ENCODE measurements around the gene MYO15A. TPM values are rescaled to one million over a fixed set of nuclear protein-coding genes. Genes with fewer than 3 reads are reported as not detected.

Gene MYO15A
- polyA plus RNA-seq, 3 donors: 0.31 to 4.4 (median 0.56) TPM

DNA sequence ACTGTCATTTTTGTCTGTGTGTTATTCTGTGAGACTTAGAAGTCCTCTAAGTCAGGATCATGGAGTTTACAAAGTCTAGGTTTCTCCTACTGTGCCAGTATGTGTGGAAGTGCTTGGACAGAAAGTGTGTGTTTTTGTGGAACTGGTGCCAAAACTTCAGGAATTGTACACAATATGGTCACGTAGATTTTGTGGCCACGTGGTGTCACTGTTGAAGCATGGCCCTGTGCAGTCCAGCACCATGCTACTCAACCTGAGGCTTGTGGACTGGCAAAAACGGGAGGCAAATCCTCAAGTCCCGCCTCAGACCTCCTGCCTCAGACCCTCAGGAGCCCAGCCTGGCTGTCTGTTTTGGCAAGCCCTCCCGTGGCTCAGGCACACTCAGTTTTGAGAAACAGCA is 58.3 kb downstream of the MYO15A start:
- no peaks in the 10 kb centered on the region for H3K27me3 ChIP-seq (ENCODE audit: control insufficient read depth in 2 of 2, insufficient read depth in 2 of 2, low read length in 2 of 2)
- H3K9me3 ChIP-seq (replicated peaks in 1 of 2; ENCODE audit: control insufficient read depth in 1 of 2, insufficient read depth in 1 of 2, low read length in 2 of 2): peaks cover 0 to 7% of the 10 kb centered on the region in 2 donors
- 87% methylated on average over 5 of the region's 5 CpGs for WGBS (ENCODE audit: insufficient coverage)
- no peaks in the 10 kb centered on the region for H3K79me2 ChIP-seq (ENCODE audit: insufficient read depth, low read length)
- H2AFZ ChIP-seq (ENCODE audit: insufficient read depth, low read depth, low read length, poor library complexity, severe bottlenecking): no peak overlapping the region
- no peaks in the 10 kb centered on the region for H3K4me1 ChIP-seq (ENCODE audit: control insufficient read depth in 1 of 2, insufficient read depth in 2 of 2, low read length in 2 of 2)
- no peak for DNase-seq
- no peak overlapping the region for H3K9ac ChIP-seq (ENCODE audit: insufficient read depth, low read length, poor library complexity, severe bottlenecking)
- Mint-ChIP-seq H3K4me3 (no peak overlapping the region), H3K27me3 (ENCODE audit: low read depth in 3 of 3) (peaks cover 0 to 2% (median 2%) of the 10 kb centered on the region in 3 donors), H3K9me3 (peaks cover 0 to 6% (median 2%) of the 10 kb centered on the region in 7 donors), H3K36me3 (no peaks in the 10 kb centered on the region), H3K4me1 (no peaks in the 10 kb centered on the region), H3K27ac (peak overlapping the region in 1 of 7 donors; percentile 0)
- no peaks in the 10 kb centered on the region for H3K36me3 ChIP-seq (replicated peaks in 1 of 2; ENCODE audit: control insufficient read depth in 1 of 2, insufficient read depth in 2 of 2, low read length in 2 of 2)
- intact Hi-C loops (cut with micrococcal nuclease): no loop called here
- TF ChIP-seq, protein P1, sequence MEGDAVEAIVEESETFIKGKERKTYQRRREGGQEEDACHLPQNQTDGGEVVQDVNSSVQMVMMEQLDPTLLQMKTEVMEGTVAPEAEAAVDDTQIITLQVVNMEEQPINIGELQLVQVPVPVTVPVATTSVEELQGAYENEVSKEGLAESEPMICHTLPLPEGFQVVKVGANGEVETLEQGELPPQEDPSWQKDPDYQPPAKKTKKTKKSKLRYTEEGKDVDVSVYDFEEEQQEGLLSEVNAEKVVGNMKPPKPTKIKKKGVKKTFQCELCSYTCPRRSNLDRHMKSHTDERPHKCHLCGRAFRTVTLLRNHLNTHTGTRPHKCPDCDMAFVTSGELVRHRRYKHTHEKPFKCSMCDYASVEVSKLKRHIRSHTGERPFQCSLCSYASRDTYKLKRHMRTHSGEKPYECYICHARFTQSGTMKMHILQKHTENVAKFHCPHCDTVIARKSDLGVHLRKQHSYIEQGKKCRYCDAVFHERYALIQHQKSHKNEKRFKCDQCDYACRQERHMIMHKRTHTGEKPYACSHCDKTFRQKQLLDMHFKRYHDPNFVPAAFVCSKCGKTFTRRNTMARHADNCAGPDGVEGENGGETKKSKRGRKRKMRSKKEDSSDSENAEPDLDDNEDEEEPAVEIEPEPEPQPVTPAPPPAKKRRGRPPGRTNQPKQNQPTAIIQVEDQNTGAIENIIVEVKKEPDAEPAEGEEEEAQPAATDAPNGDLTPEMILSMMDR (IDR thresholded peaks at IDR 0.05): no peak
- H3K27ac ChIP-seq (ENCODE audit: low read depth in 1 of 2, low read length in 2 of 2): no peak overlapping the region
- H4K20me1 ChIP-seq (ENCODE audit: insufficient read depth, low read length): no peaks in the 10 kb centered on the region
- H3K4me2 ChIP-seq (replicated peaks; ENCODE audit: extremely low read depth, low read length, poor library complexity, severe bottlenecking): no peak overlapping the region
- no peak overlapping the region for H3K4me3 ChIP-seq (replicated peaks in 1 of 3; ENCODE audit: low read depth in 2 of 3, low read length in 3 of 3)

DNA sequence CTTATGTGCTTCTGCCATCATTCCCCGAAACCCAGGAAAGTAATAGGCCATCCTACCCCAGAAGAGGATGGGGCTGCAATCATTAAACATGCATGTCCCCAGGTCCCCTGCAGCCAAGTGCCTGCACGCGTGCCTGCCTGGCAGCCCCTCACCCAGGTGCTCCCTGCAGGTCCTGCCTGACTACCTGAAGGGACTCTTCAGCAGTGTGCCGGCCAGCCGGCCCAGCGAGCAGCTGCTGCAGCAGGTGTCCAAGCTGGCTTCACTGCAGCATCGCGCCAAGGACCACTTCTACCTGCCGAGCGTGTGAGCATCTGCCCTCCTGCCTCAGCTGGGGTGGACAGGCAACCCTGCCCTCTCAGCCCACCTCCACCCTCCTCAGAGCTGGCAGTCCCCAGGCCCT is 58.9 kb downstream of the MYO15A start:
- no peak for DNase-seq
- WGBS (ENCODE audit: insufficient coverage): 95% methylated on average over 9 of the region's 10 CpGs
- no peak overlapping the region for H3K4me2 ChIP-seq (replicated peaks; ENCODE audit: extremely low read depth, low read length, poor library complexity, severe bottlenecking)
- no peak overlapping the region for H3K27ac ChIP-seq (ENCODE audit: low read depth in 1 of 2, low read length in 2 of 2)
- no peaks in the 10 kb centered on the region for H3K36me3 ChIP-seq (replicated peaks in 1 of 2; ENCODE audit: control insufficient read depth in 1 of 2, insufficient read depth in 2 of 2, low read length in 2 of 2)
- no peak overlapping the region for H3K4me3 Mint-ChIP-seq
- H3K36me3 Mint-ChIP-seq: no peaks in the 10 kb centered on the region
- no peaks in the 10 kb centered on the region for H3K79me2 ChIP-seq (ENCODE audit: insufficient read depth, low read length)
- no peak overlapping the region for H3K27ac Mint-ChIP-seq
- H3K9me3 Mint-ChIP-seq: peaks cover 0 to 6% (median 2%) of the 10 kb centered on the region in 7 donors
- H3K9ac ChIP-seq (ENCODE audit: insufficient read depth, low read length, poor library complexity, severe bottlenecking): no peak overlapping the region
- TF ChIP-seq, protein P1 (IDR thresholded peaks at IDR 0.05): no peak
- H3K4me1 ChIP-seq (ENCODE audit: control insufficient read depth in 1 of 2, insufficient read depth in 2 of 2, low read length in 2 of 2): no peaks in the 10 kb centered on the region
- H3K9me3 ChIP-seq (replicated peaks in 1 of 2; ENCODE audit: control insufficient read depth in 1 of 2, insufficient read depth in 1 of 2, low read length in 2 of 2): peaks cover 0 to 7% of the 10 kb centered on the region in 2 donors
- no peaks in the 10 kb centered on the region for H4K20me1 ChIP-seq (ENCODE audit: insufficient read depth, low read length)
- intact Hi-C loops (cut with micrococcal nuclease): no loop called here
- H2AFZ ChIP-seq (ENCODE audit: insufficient read depth, low read depth, low read length, poor library complexity, severe bottlenecking): no peak overlapping the region
- no peak overlapping the region for H3K4me3 ChIP-seq (replicated peaks in 1 of 3; ENCODE audit: low read depth in 2 of 3, low read length in 3 of 3)
- H3K4me1 Mint-ChIP-seq: no peaks in the 10 kb centered on the region
- no peaks in the 10 kb centered on the region for H3K27me3 ChIP-seq (ENCODE audit: control insufficient read depth in 2 of 2, insufficient read depth in 2 of 2, low read length in 2 of 2)
- H3K27me3 Mint-ChIP-seq (ENCODE audit: low read depth in 3 of 3): peaks cover 0 to 2% (median 2%) of the 10 kb centered on the region in 3 donors

Data from CD14-positive monocyte (primary cell).